ENCODE measurements around the gene ARHGEF7.

Gene ARHGEF7

GRCh38 chr13:111317571-111318345 is 202.6 kb downstream of the ARHGEF7 start:
- Histone ChIP-seq H3K9me3 (ENCODE audit: low read length) (no peaks in the 10 kb centered on the region), H3K4me3 (ENCODE audit: low read depth, low read length, poor library complexity, severe bottlenecking) (no peak overlapping the region), H3K9ac (ENCODE audit: low read length) (no peak overlapping the region), H4K20me1 (ENCODE audit: insufficient read depth, low read length) (no peaks in the 10 kb centered on the region), H3K4me2 (ENCODE audit: low read length) (no peak overlapping the region), H2AFZ (ENCODE audit: low read length) (no peak overlapping the region), H3F3A (ENCODE audit: insufficient read depth, low read length) (no peaks in the 10 kb centered on the region), H3K27ac (ENCODE audit: low read depth, low read length, poor library complexity, severe bottlenecking) (no peak overlapping the region), H3K9me2 (ENCODE audit: low read depth, low read length) (no peaks in the 10 kb centered on the region), H3K79me2 (ENCODE audit: insufficient read depth, low read length) (no peaks in the 10 kb centered on the region), H3K4me1 (ENCODE audit: insufficient read depth, low read length, severe bottlenecking) (no peaks in the 10 kb centered on the region), H3K36me3 (ENCODE audit: insufficient read depth, low read length) (peaks cover 20% of the 10 kb centered on the region), H3K27me3 (ENCODE audit: insufficient read depth, low read length) (no peaks in the 10 kb centered on the region; the same call in 1 of the 2 replicates)
- TF ChIP-seq CTCF (IDR thresholded peaks at IDR 0.05; ENCODE audit: low read length), result no peak
- no peak for TF ChIP-seq EZH2 (IDR thresholded peaks at IDR 0.05; ENCODE audit: borderline replicate concordance, low read length)

GRCh38 chr13:111318386-111318785 is 203.3 kb downstream of the ARHGEF7 start:
- Histone ChIP-seq H3K4me1 (ENCODE audit: insufficient read depth, low read length, severe bottlenecking) (no peaks in the 10 kb centered on the region), H3K79me2 (ENCODE audit: insufficient read depth, low read length) (no peaks in the 10 kb centered on the region), H3K27ac (ENCODE audit: low read depth, low read length, poor library complexity, severe bottlenecking) (no peak overlapping the region), H2AFZ (ENCODE audit: low read length) (no peak overlapping the region), H3K36me3 (ENCODE audit: insufficient read depth, low read length) (peaks cover 14% of the 10 kb centered on the region), H3K9me2 (ENCODE audit: low read depth, low read length) (no peaks in the 10 kb centered on the region), H4K20me1 (ENCODE audit: insufficient read depth, low read length) (no peaks in the 10 kb centered on the region), H3K9me3 (ENCODE audit: low read length) (no peaks in the 10 kb centered on the region), H3K9ac (ENCODE audit: low read length) (no peak overlapping the region), H3K4me3 (ENCODE audit: low read depth, low read length, poor library complexity, severe bottlenecking) (no peak overlapping the region), H3F3A (ENCODE audit: insufficient read depth, low read length) (no peaks in the 10 kb centered on the region), H3K4me2 (ENCODE audit: low read length) (no peak overlapping the region), H3K27me3 (ENCODE audit: insufficient read depth, low read length) (no peaks in the 10 kb centered on the region; the same call in 1 of the 2 replicates)
- TF ChIP-seq EZH2 (IDR thresholded peaks at IDR 0.05; ENCODE audit: borderline replicate concordance, low read length) (no peak), CTCF (IDR thresholded peaks at IDR 0.05; ENCODE audit: low read length) (no peak)

GRCh38 chr13:111319521-111319920 is 204.4 kb downstream of the ARHGEF7 start:
- no peaks in the 10 kb centered on the region for H3F3A ChIP-seq (ENCODE audit: insufficient read depth, low read length)

More at GRCh38 chr13:111319521-111319920, 204.4 kb downstream of the ARHGEF7 start:
- Histone ChIP-seq H3K27me3 (ENCODE audit: insufficient read depth, low read length) (no peaks in the 10 kb centered on the region; the same call in 1 of the 2 replicates), H3K36me3 (ENCODE audit: insufficient read depth, low read length) (peaks cover 14% of the 10 kb centered on the region), H3K9me3 (ENCODE audit: low read length) (no peaks in the 10 kb centered on the region), H3K4me3 (ENCODE audit: low read depth, low read length, poor library complexity, severe bottlenecking) (no peak overlapping the region), H2AFZ (ENCODE audit: low read length) (no peak overlapping the region), H3K4me2 (ENCODE audit: low read length) (no peak overlapping the region), H3K79me2 (ENCODE audit: insufficient read depth, low read length) (no peaks in the 10 kb centered on the region), H3K27ac (ENCODE audit: low read depth, low read length, poor library complexity, severe bottlenecking) (no peak overlapping the region), H4K20me1 (ENCODE audit: insufficient read depth, low read length) (no peaks in the 10 kb centered on the region), H3K9ac (ENCODE audit: low read length) (no peak overlapping the region), H3K9me2 (ENCODE audit: low read depth, low read length) (no peaks in the 10 kb centered on the region), H3K4me1 (ENCODE audit: insufficient read depth, low read length, severe bottlenecking) (no peaks in the 10 kb centered on the region)
- TF ChIP-seq EZH2 (IDR thresholded peaks at IDR 0.05; ENCODE audit: borderline replicate concordance, low read length) (no peak), CTCF (IDR thresholded peaks at IDR 0.05; ENCODE audit: low read length) (no peak)
